ACC112 (cell line): ENCODE measurements around the gene SERPINB7.
A peak's percentile ranks its signal among the peaks of the same experiment; 100 is the strongest.

ENCODE experiments used
- H2AFZ ChIP-seq: fragments of 200-600 bp; sonication (generic); one replicate; pipeline ENCODE4 v1.6.0; 2017; ENCODE audit warnings: antibody characterized with exemption, low read length; ENCODE audit not compliant: unreplicated experiment
- H3K27ac ChIP-seq: fragments of 200-600 bp; sonication (generic); 2 replicates; pipeline ENCODE4 v1.5.1; 2014; ENCODE audit warnings: low read depth, mild to moderate bottlenecking, antibody characterized with exemption, low read length, moderate library complexity
- H3K27me3 ChIP-seq: fragments of 200-600 bp; sonication (generic); 2 replicates; pipeline ENCODE4 v1.6.1; 2014; ENCODE audit warnings: mild to moderate bottlenecking, antibody characterized with exemption, low read length, moderate library complexity, mixed read lengths; ENCODE audit not compliant: insufficient read depth
- H3K36me3 ChIP-seq: fragments of 200-600 bp; sonication (generic); 2 replicates; pipeline ENCODE4 v1.6.1; 2016; ENCODE audit warnings: mild to moderate bottlenecking, antibody characterized with exemption, low read length, moderate library complexity, mixed read lengths; ENCODE audit not compliant: insufficient read depth
- H3K4me1 ChIP-seq: fragments of 200-600 bp; sonication (generic); one replicate; pipeline ENCODE4 v1.6.1; 2016; ENCODE audit warnings: low read length, mixed read lengths; ENCODE audit not compliant: insufficient read depth, unreplicated experiment, control insufficient read depth
- H3K4me3 ChIP-seq: fragments of 200-600 bp; sonication (generic); 2 replicates; pipeline ENCODE4 v1.5.1; 2014; ENCODE audit warnings: mild to moderate bottlenecking, low read depth, low read length
- H3K79me2 ChIP-seq: fragments of 200-600 bp; sonication (generic); one replicate; pipeline ENCODE4 v1.6.0; 2016; ENCODE audit warnings: low read length; ENCODE audit not compliant: control insufficient read depth, unreplicated experiment, insufficient read depth

Gene SERPINB7, protein sequence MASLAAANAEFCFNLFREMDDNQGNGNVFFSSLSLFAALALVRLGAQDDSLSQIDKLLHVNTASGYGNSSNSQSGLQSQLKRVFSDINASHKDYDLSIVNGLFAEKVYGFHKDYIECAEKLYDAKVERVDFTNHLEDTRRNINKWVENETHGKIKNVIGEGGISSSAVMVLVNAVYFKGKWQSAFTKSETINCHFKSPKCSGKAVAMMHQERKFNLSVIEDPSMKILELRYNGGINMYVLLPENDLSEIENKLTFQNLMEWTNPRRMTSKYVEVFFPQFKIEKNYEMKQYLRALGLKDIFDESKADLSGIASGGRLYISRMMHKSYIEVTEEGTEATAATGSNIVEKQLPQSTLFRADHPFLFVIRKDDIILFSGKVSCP

GRCh38 chr18:63775166-63775730, at the start of gene SERPINB7:
TSS of gene SERPINB7 (plus strand) at chr18:63775418. CDS start at chr18:63782373, 6,955 bp downstream.
- peak within 1 kb of the TSS; percentile 56 for H2AFZ ChIP-seq
- no peaks in the 10 kb centered on the region for H3K27me3 ChIP-seq
- no peaks in the 10 kb centered on the region for H3K36me3 ChIP-seq
- peak within 1 kb of the TSS; percentile 91 for H3K27ac ChIP-seq
- peak within 1 kb of the TSS; percentile 28; the same call in 1 of the 2 replicates for H3K4me3 ChIP-seq
- H3K4me1 ChIP-seq = peaks cover 26% of the 10 kb centered on the region
- H3K79me2 ChIP-seq = no peaks in the 10 kb centered on the region

GRCh38 chr18:63725682-63726480, 49.3 kb upstream of the SERPINB7 start:
- Histone ChIP-seq H3K36me3 (no peaks in the 10 kb centered on the region), H3K4me1 (no peaks in the 10 kb centered on the region), H3K79me2 (no peaks in the 10 kb centered on the region), H2AFZ (no peak overlapping the region), H3K27me3 (peaks cover 5% of the 10 kb centered on the region; the same call in 1 of the 2 replicates), H3K27ac (no peak overlapping the region), H3K4me3 (no peak overlapping the region)

GRCh38 chr18:63730773-63731172, 44.4 kb upstream of the SERPINB7 start:
- Histone ChIP-seq H3K27me3 (no peaks in the 10 kb centered on the region), H3K4me1 (no peaks in the 10 kb centered on the region), H3K79me2 (no peaks in the 10 kb centered on the region), H3K27ac (no peak overlapping the region), H2AFZ (no peak overlapping the region), H3K36me3 (no peaks in the 10 kb centered on the region), H3K4me3 (no peak overlapping the region)

DNA sequence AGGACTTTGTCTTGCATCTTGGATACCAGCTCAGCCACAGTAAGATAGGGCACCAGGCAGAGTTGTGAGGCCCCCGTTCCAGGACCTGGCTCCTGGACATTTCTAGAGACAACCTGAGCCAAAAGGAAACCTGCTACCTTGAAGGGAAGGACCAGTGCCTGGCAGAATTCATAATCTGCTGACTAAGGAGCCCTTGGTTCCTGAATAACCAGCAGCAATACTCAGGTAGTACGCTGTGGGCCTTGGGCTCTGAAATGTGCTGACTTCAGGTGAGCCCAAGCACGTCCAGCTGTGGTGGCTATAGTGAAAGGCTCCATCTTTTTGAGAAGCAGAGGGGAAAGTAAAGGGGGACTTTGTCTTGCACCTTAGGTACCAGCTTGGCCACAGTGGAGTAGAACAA, 44.0 kb upstream of the SERPINB7 start:
- no peaks in the 10 kb centered on the region for H3K27me3 ChIP-seq
- H3K36me3 ChIP-seq = no peaks in the 10 kb centered on the region
- H3K79me2 ChIP-seq = no peaks in the 10 kb centered on the region
- no peak overlapping the region for H3K4me3 ChIP-seq
- H2AFZ ChIP-seq = no peak overlapping the region
- no peak overlapping the region for H3K27ac ChIP-seq
- no peaks in the 10 kb centered on the region for H3K4me1 ChIP-seq

GRCh38 chr18:63736876-63737275, 38.3 kb upstream of the SERPINB7 start:
- no peak overlapping the region for H2AFZ ChIP-seq
- H3K4me1 ChIP-seq = no peaks in the 10 kb centered on the region
- H3K27ac ChIP-seq = no peak overlapping the region
- no peaks in the 10 kb centered on the region for H3K36me3 ChIP-seq
- H3K27me3 ChIP-seq = no peaks in the 10 kb centered on the region
- no peak overlapping the region for H3K4me3 ChIP-seq
- H3K79me2 ChIP-seq = no peaks in the 10 kb centered on the region

DNA sequence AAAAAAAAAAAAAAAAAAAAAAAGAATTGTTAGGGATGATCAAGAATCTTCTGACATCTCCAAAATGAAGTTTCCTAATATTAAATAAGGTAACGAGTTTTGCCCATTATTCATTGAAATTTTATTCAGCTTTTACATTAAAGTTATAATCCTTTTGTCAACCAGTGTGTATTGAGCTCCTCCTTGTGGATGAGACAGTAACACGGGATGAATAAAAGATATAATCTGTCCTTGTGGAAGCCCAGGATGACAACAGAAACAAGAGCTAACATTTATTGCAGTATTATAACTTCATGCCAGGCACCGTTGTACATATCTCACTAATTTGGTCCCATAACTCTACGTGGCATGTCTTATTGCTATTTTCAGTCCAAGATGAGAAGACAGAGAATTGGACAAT, 33.4 kb upstream of the SERPINB7 start:
- Histone ChIP-seq H3K4me1 (no peaks in the 10 kb centered on the region), H3K27me3 (no peaks in the 10 kb centered on the region), H3K79me2 (no peaks in the 10 kb centered on the region), H3K27ac (no peak overlapping the region), H3K36me3 (no peaks in the 10 kb centered on the region), H3K4me3 (no peak overlapping the region), H2AFZ (no peak overlapping the region)

- Histone ChIP-seq H3K79me2 (no peaks in the 10 kb centered on the region), H2AFZ (no peak overlapping the region), H3K4me1 (no peaks in the 10 kb centered on the region), H3K27ac (no peak overlapping the region), H3K36me3 (no peaks in the 10 kb centered on the region), H3K27me3 (no peaks in the 10 kb centered on the region), H3K4me3 (no peak overlapping the region)
Measured at GRCh38 chr18:63747006-63747405, 28.2 kb upstream of the SERPINB7 start.

DNA sequence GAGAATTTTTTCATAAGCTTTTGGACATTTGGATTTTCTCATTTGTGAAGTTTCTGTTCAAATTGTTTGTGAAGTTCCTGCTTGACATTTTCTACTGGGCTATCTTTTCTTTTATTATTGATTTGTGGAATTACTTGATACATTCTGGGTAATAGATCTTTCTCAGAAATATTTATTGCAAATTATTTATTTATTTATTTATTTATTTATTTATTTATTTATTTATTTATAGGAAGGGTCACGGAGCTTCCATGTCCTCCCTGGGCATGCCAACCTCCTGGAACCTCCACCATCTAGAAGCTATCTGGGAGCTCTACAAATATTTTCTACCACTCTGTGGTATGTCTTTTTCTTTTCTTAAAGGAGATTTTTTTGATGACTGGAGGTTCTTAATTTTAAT, 25.7 kb upstream of the SERPINB7 start:
- H3K36me3 ChIP-seq = no peaks in the 10 kb centered on the region
- no peaks in the 10 kb centered on the region for H3K4me1 ChIP-seq
- H3K27me3 ChIP-seq = no peaks in the 10 kb centered on the region
- H2AFZ ChIP-seq = no peak overlapping the region
- no peak overlapping the region for H3K27ac ChIP-seq
- H3K4me3 ChIP-seq = no peak overlapping the region
- H3K79me2 ChIP-seq = no peaks in the 10 kb centered on the region

DNA sequence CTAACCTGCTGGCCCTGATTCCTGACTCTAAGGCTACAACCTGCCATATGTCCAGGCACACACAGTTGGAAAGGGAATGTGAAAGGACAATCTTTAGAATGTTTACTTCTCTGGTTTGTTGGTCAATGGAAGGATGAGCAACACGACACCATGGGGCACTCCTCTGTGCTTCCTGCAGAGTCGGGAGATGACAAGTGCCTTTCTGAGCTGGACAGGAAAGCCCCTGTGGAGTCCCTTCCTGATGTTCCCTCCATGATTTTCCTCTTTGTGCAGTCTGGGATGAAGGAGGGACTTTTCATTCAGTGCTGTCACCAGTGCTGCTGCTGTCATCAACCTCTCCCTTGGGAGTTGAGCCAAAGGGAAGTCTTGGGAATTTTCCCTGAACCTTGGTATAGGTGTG, 22.6 kb upstream of the SERPINB7 start:
- Histone ChIP-seq H3K79me2 (no peaks in the 10 kb centered on the region), H3K36me3 (no peaks in the 10 kb centered on the region), H3K4me3 (no peak overlapping the region)

DNA sequence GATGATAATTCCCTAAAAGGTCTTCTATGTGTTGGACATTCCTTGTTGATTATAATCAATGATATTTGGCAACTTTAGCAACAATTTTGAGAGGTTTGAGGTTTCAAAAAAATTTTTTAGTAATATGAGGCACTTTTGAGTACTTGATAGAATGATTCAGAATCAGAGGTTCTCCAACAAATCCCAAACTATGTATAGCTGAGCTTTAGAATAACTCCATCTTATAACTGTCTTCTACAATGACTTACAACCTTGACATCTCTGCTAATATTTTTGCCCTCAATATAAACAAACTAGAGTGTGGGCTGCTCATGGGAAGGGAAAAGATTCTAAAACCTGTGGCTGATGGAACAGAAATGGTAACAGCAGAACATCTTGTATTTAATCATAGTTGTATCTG, 21.5 kb upstream of the SERPINB7 start:
- Histone ChIP-seq H3K79me2 (no peaks in the 10 kb centered on the region), H3K4me1 (no peaks in the 10 kb centered on the region), H3K27ac (no peak overlapping the region), H2AFZ (no peak overlapping the region), H3K4me3 (no peak overlapping the region), H3K27me3 (no peaks in the 10 kb centered on the region), H3K36me3 (no peaks in the 10 kb centered on the region)

More for the DNA sequence above, 22.6 kb upstream of the SERPINB7 start:
- H3K27ac ChIP-seq = no peak overlapping the region
- H3K4me1 ChIP-seq = no peaks in the 10 kb centered on the region
- no peaks in the 10 kb centered on the region for H3K27me3 ChIP-seq
- H2AFZ ChIP-seq = no peak overlapping the region
